GM12892 (cell line): ENCODE data around the gene NRXN3.

Experiments
- POLR2A ChIP-seq: IDR thresholded peaks from 2 replicates; pipeline ENCODE4 v1.6.1; 2011; ENCODE audit warnings: low read depth, low read length, control low read depth
- POLR2AphosphoS5 ChIP-seq: IDR thresholded peaks from 2 replicates; pipeline ENCODE4 v1.6.1; 2011; ENCODE audit warnings: low read depth, low read length, control low read depth
- TAF1 ChIP-seq: IDR thresholded peaks from 2 replicates; pipeline ENCODE4 v1.6.1; 2011; ENCODE audit warnings: low read depth, mild to moderate bottlenecking, control low read depth, low read length, borderline replicate concordance

DNA sequence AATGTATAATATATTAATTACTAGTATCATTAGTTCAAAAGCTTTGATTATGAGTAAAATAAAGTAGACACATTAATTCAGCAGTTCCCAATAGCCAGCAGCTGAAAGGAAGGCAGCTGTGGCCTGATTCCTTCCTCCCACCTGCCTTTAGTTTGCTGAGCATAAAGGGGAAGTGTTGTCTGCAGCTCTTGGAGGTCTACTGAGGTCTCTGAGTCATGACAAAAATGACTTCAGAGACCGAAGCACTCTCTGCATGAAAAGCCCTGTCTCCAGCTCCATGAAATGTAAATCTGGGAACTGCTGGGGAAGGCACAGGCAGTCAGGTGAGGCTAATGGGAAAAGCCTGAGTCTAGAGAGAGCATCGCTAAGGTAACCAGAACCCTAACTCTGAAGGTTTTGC is 165.4 kb downstream of the NRXN3 start:
- TF ChIP-seq POLR2AphosphoS5 = no peak
- TF ChIP-seq POLR2A = no peak
- TF ChIP-seq TAF1 = no peak
